Measurements from ENCODE around the gene MCUB. TPM values are rescaled to one million over a fixed set of nuclear protein-coding genes. Genes with fewer than 3 reads are reported as not detected.

The MCUB gene
- total and polyA plus RNA-seq, 9 donors = 7.4 to 10.8 (median 9.2) TPM

GRCh38 chr4:109648266-109648996 is 88.4 kb downstream of the MCUB start:
- Histone ChIP-seq H3K36me3 (ENCODE audit: control insufficient read depth, insufficient read depth, low read length) (no peaks in the 10 kb centered on the region), H3K27ac (ENCODE audit: low read length) (no peak overlapping the region), H3K4me1 (ENCODE audit: control insufficient read depth, insufficient read depth, low read length) (no peaks in the 10 kb centered on the region), H3K27me3 (ENCODE audit: control insufficient read depth, insufficient read depth, low read length) (no peaks in the 10 kb centered on the region), H3K9me3 (replicated peaks; ENCODE audit: control insufficient read depth, low read depth, low read length) (peaks cover 9% of the 10 kb centered on the region), H3K4me3 (ENCODE audit: low read length) (no peak overlapping the region)
- peak; percentile 16 for DNase-seq
- no CpG with 5 or more reads among the region's 5 CpGs for WGBS (ENCODE audit: insufficient coverage)

GRCh38 chr4:109648997-109649575 is 89.0 kb downstream of the MCUB start:
- H3K4me3 ChIP-seq (ENCODE audit: low read length) = no peak overlapping the region
- H3K27me3 ChIP-seq (ENCODE audit: control insufficient read depth, insufficient read depth, low read length) = no peaks in the 10 kb centered on the region
- no CpG with 5 or more reads among the region's 2 CpGs for WGBS (ENCODE audit: insufficient coverage)
- H3K4me1 ChIP-seq (ENCODE audit: control insufficient read depth, insufficient read depth, low read length) = no peaks in the 10 kb centered on the region
- peaks cover 9% of the 10 kb centered on the region for H3K9me3 ChIP-seq (replicated peaks; ENCODE audit: control insufficient read depth, low read depth, low read length)
- no peak overlapping the region for H3K27ac ChIP-seq (ENCODE audit: low read length)
- DNase-seq = no peak
- H3K36me3 ChIP-seq (ENCODE audit: control insufficient read depth, insufficient read depth, low read length) = no peaks in the 10 kb centered on the region

GRCh38 chr4:109649872-109650271 is 89.8 kb downstream of the MCUB start:
- Histone ChIP-seq H3K9me3 (replicated peaks; ENCODE audit: control insufficient read depth, low read depth, low read length) (peaks cover 9% of the 10 kb centered on the region), H3K27me3 (ENCODE audit: control insufficient read depth, insufficient read depth, low read length) (no peaks in the 10 kb centered on the region), H3K36me3 (ENCODE audit: control insufficient read depth, insufficient read depth, low read length) (no peaks in the 10 kb centered on the region), H3K4me1 (ENCODE audit: control insufficient read depth, insufficient read depth, low read length) (no peaks in the 10 kb centered on the region), H3K27ac (ENCODE audit: low read length) (no peak overlapping the region), H3K4me3 (ENCODE audit: low read length) (no peak overlapping the region)
- no peak for DNase-seq
- no CpG with 5 or more reads among the region's 1 CpG for WGBS (ENCODE audit: insufficient coverage)

- WGBS (ENCODE audit: insufficient coverage) = 50% methylated on average over 1 of the region's 6 CpGs
- H3K9me3 ChIP-seq (replicated peaks; ENCODE audit: control insufficient read depth, low read depth, low read length) = peaks cover 9% of the 10 kb centered on the region
Observed at GRCh38 chr4:109655396-109655795, 95.3 kb downstream of the MCUB start.

GRCh38 chr4:109657854-109658418 is 97.9 kb downstream of the MCUB start:
- Histone ChIP-seq H3K4me3 (ENCODE audit: low read length) (no peak overlapping the region), H3K4me1 (ENCODE audit: control insufficient read depth, insufficient read depth, low read length) (no peaks in the 10 kb centered on the region), H3K9me3 (replicated peaks; ENCODE audit: control insufficient read depth, low read depth, low read length) (peaks cover under 1% of the 10 kb centered on the region), H3K27ac (ENCODE audit: low read length) (no peak overlapping the region), H3K36me3 (ENCODE audit: control insufficient read depth, insufficient read depth, low read length) (no peaks in the 10 kb centered on the region), H3K27me3 (ENCODE audit: control insufficient read depth, insufficient read depth, low read length) (no peaks in the 10 kb centered on the region)
- no peak for DNase-seq
- WGBS (ENCODE audit: insufficient coverage) = 92% methylated on average over 8 of the region's 9 CpGs

More at GRCh38 chr4:109655396-109655795, 95.3 kb downstream of the MCUB start:
- Histone ChIP-seq H3K4me1 (ENCODE audit: control insufficient read depth, insufficient read depth, low read length) (no peaks in the 10 kb centered on the region), H3K27me3 (ENCODE audit: control insufficient read depth, insufficient read depth, low read length) (no peaks in the 10 kb centered on the region), H3K27ac (ENCODE audit: low read length) (no peak overlapping the region), H3K36me3 (ENCODE audit: control insufficient read depth, insufficient read depth, low read length) (no peaks in the 10 kb centered on the region), H3K4me3 (ENCODE audit: low read length) (no peak overlapping the region)
- DNase-seq = no peak

- H3K4me3 ChIP-seq (ENCODE audit: low read length) = no peak overlapping the region
- no peaks in the 10 kb centered on the region for H3K36me3 ChIP-seq (ENCODE audit: control insufficient read depth, insufficient read depth, low read length)
- no peak overlapping the region for H3K27ac ChIP-seq (ENCODE audit: low read length)
- peak; percentile 6 for DNase-seq
- no CpG with 5 or more reads among the region's 6 CpGs for WGBS (ENCODE audit: insufficient coverage)
- H3K9me3 ChIP-seq (replicated peaks; ENCODE audit: control insufficient read depth, low read depth, low read length) = no peaks in the 10 kb centered on the region
- no peaks in the 10 kb centered on the region for H3K27me3 ChIP-seq (ENCODE audit: control insufficient read depth, insufficient read depth, low read length)
- no peaks in the 10 kb centered on the region for H3K4me1 ChIP-seq (ENCODE audit: control insufficient read depth, insufficient read depth, low read length)
Observed at GRCh38 chr4:109658871-109659410, 98.9 kb downstream of the MCUB start.

- no peak overlapping the region for H3K4me3 ChIP-seq (ENCODE audit: low read length)
- WGBS (ENCODE audit: insufficient coverage) = no CpG with 5 or more reads among the region's 2 CpGs
- no peaks in the 10 kb centered on the region for H3K9me3 ChIP-seq (replicated peaks; ENCODE audit: control insufficient read depth, low read depth, low read length)
- H3K4me1 ChIP-seq (ENCODE audit: control insufficient read depth, insufficient read depth, low read length) = no peaks in the 10 kb centered on the region
- H3K27ac ChIP-seq (ENCODE audit: low read length) = no peak overlapping the region
- no peaks in the 10 kb centered on the region for H3K36me3 ChIP-seq (ENCODE audit: control insufficient read depth, insufficient read depth, low read length)
- H3K27me3 ChIP-seq (ENCODE audit: control insufficient read depth, insufficient read depth, low read length) = no peaks in the 10 kb centered on the region
- DNase-seq = no peak
Observed at GRCh38 chr4:109662116-109662515, 102.1 kb downstream of the MCUB start.

- Histone ChIP-seq H3K4me1 (ENCODE audit: control insufficient read depth, insufficient read depth, low read length) (no peaks in the 10 kb centered on the region), H3K9me3 (replicated peaks; ENCODE audit: control insufficient read depth, low read depth, low read length) (no peaks in the 10 kb centered on the region), H3K27ac (ENCODE audit: low read length) (no peak overlapping the region), H3K4me3 (ENCODE audit: low read length) (no peak overlapping the region), H3K36me3 (ENCODE audit: control insufficient read depth, insufficient read depth, low read length) (no peaks in the 10 kb centered on the region), H3K27me3 (ENCODE audit: control insufficient read depth, insufficient read depth, low read length) (no peaks in the 10 kb centered on the region)
- no CpG with 5 or more reads among the region's 3 CpGs for WGBS (ENCODE audit: insufficient coverage)
- DNase-seq = no peak
Observed at GRCh38 chr4:109662771-109663170, 102.7 kb downstream of the MCUB start.

- Histone ChIP-seq H3K36me3 (ENCODE audit: control insufficient read depth, insufficient read depth, low read length) (no peaks in the 10 kb centered on the region), H3K27ac (ENCODE audit: low read length) (no peak overlapping the region), H3K27me3 (ENCODE audit: control insufficient read depth, insufficient read depth, low read length) (no peaks in the 10 kb centered on the region), H3K4me3 (ENCODE audit: low read length) (no peak overlapping the region), H3K4me1 (ENCODE audit: control insufficient read depth, insufficient read depth, low read length) (no peaks in the 10 kb centered on the region), H3K9me3 (replicated peaks; ENCODE audit: control insufficient read depth, low read depth, low read length) (no peaks in the 10 kb centered on the region)
- DNase-seq = peak; percentile 3
- 81% methylated on average over 3 of the region's 5 CpGs for WGBS (ENCODE audit: insufficient coverage)
Observed at GRCh38 chr4:109665783-109666485, 105.9 kb downstream of the MCUB start.

- H3K36me3 ChIP-seq (ENCODE audit: control insufficient read depth, insufficient read depth, low read length) = no peaks in the 10 kb centered on the region
- H3K9me3 ChIP-seq (replicated peaks; ENCODE audit: control insufficient read depth, low read depth, low read length) = no peaks in the 10 kb centered on the region
- no peaks in the 10 kb centered on the region for H3K4me1 ChIP-seq (ENCODE audit: control insufficient read depth, insufficient read depth, low read length)
- no peak overlapping the region for H3K4me3 ChIP-seq (ENCODE audit: low read length)
- no peak for DNase-seq
- H3K27me3 ChIP-seq (ENCODE audit: control insufficient read depth, insufficient read depth, low read length) = no peaks in the 10 kb centered on the region
- H3K27ac ChIP-seq (ENCODE audit: low read length) = no peak overlapping the region
Observed at GRCh38 chr4:109671350-109671749, 111.3 kb downstream of the MCUB start.

Measured in muscle of leg (tissue), 11 donors.